SK-N-MC (cell line): ENCODE data around the gene TRABD.

ENCODE experiments used
- EZH2 ChIP-seq: fragments of 200-600 bp; sonication (generic); IDR thresholded peaks from one replicate; pipeline ENCODE4 v1.6.1; 2017; ENCODE audit warnings: antibody characterized with exemption
- POLR2AphosphoS5 ChIP-seq: IDR thresholded peaks from 2 replicates; pipeline ENCODE4 v1.6.1; 2012; ENCODE audit warnings: mild to moderate bottlenecking, low read depth, low read length, borderline replicate concordance

- no peak for TF ChIP-seq EZH2
- TF ChIP-seq POLR2AphosphoS5 = no peak
Observed at GRCh38 chr22:50139843-50140415, 45.8 kb upstream of the TRABD start.
